Activated B cell treated with CpG ODN at 0.5 μM for 24 hours (primary cell): Measurements from ENCODE around the gene DOK3. TPM values are rescaled to one million over a fixed set of nuclear protein-coding genes. Genes with fewer than 3 reads are reported as not detected.

ENCODE experiments used
- ATAC-seq: fragments of 200-7000 bp; cut with Tn5 transposase; one replicate; pipeline ENCODE4 v1.10.0; 2021; ENCODE audit warnings: low read depth, mild to moderate bottlenecking, moderate library complexity
- CTCF ChIA-PET: fragments of 350-600 bp; sonication (Branson Sonifier 250); formaldehyde crosslinking; loops from one replicate; lab custom pipeline; 2021; ENCODE audit warnings: antibody characterized with exemption; lab: Charles Lee
- POLR2A ChIA-PET: fragments of 350-600 bp; sonication (Branson Sonifier 250); formaldehyde crosslinking; loops from one replicate; lab custom pipeline; 2021; ENCODE audit warnings: antibody characterized with exemption; lab: Charles Lee
- DNase-seq: peaks from one replicate; pipeline ENCODE4 v3.0.0; 2022
- H3K27ac Mint-ChIP-seq: one replicate; pipeline ENCODE4 v1.8.0; 2020; ENCODE audit warnings: mixed read lengths
- H3K27me3 Mint-ChIP-seq: one replicate; pipeline ENCODE4 v1.8.0; 2021; ENCODE audit warnings: mixed read lengths
- H3K36me3 Mint-ChIP-seq: one replicate; pipeline ENCODE4 v1.8.0; 2021; ENCODE audit warnings: low read depth, mixed read lengths
- H3K4me1 Mint-ChIP-seq: one replicate; pipeline ENCODE4 v1.8.0; 2021; ENCODE audit warnings: mixed read lengths
- H3K4me3 Mint-ChIP-seq: one replicate; pipeline ENCODE4 v1.8.0; 2020; ENCODE audit warnings: mild to moderate bottlenecking, mixed read lengths
- H3K9me3 Mint-ChIP-seq: one replicate; pipeline ENCODE4 v1.8.0; 2020; ENCODE audit warnings: mixed read lengths
- intact Hi-C: fragments of 100-400 bp; cut with micrococcal nuclease; formaldehyde crosslinking; loops from one replicate; pipeline ENCODE4 v1.15.1; 2024
- total RNA-seq: library from RNA; stranded (reverse); gene quantifications from 2 replicates; pipeline ENCODE4 v1.2.3, GENCODE V29; 2022
- TF ChIP-seq, protein P1 (sequence below): fragments of 200-600 bp; IDR thresholded peaks from one replicate; pipeline ENCODE4 v1.8.0; 2022; ENCODE audit warnings: antibody characterized with exemption, mild to moderate bottlenecking

The DOK3 gene
- total RNA-seq, 1 donor from 2014 or later = 88.5 TPM

DNA sequence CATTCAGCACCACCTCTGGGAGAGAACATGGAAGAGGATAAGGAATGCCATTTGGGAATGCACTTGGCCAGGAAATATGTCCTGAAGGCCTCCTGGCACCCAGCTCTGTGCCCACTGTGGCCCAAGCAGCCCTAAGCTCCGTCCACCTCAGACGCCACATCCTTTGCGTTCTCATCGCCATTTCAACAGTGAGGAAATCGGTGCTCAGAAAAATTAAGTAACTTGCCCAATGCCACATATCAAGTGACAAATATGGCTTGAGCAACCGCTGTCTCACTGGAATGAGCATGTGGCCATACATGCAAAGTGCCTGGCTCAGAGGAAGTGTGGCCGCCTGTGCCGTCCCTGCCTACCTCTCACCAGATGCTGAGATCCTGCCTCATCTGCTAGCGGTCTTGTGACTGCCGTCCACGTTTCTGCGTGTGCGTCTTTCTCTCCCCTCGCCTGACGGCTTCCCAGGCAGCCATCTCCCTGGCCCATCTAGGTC is 984 bp upstream of the DOK3 start:
- Mint-ChIP-seq H3K27ac (peak overlapping the region; percentile 96), H3K4me1 (peaks cover 62% of the 10 kb centered on the region), H3K4me3 (peak overlapping the region; percentile 93), H3K9me3 (no peaks in the 10 kb centered on the region), H3K36me3 (peaks cover 68% of the 10 kb centered on the region), H3K27me3 (no peaks in the 10 kb centered on the region)
- intact Hi-C loops = loop anchor here (1.0 kb wide), 1 partner anchor 210 kb away; no protein-coding TSS in a partner anchor
- ChIA-PET CTCF (interaction anchor here (1.1 to 2.7 kb wide), 5 partner anchors 10 to 120 kb away, joined by 3 to 11 read pairs (median 5); partner anchors contain the start of gene PDLIM7), POLR2A (interaction anchor here (1.0 to 5.9 kb wide), 9 partner anchors 10 to 202 kb away, joined by 3 to 96 read pairs (median 4); partner anchors contain the start of genes B4GALT7, LMAN2 and PDLIM7)
- TF ChIP-seq, protein P1, sequence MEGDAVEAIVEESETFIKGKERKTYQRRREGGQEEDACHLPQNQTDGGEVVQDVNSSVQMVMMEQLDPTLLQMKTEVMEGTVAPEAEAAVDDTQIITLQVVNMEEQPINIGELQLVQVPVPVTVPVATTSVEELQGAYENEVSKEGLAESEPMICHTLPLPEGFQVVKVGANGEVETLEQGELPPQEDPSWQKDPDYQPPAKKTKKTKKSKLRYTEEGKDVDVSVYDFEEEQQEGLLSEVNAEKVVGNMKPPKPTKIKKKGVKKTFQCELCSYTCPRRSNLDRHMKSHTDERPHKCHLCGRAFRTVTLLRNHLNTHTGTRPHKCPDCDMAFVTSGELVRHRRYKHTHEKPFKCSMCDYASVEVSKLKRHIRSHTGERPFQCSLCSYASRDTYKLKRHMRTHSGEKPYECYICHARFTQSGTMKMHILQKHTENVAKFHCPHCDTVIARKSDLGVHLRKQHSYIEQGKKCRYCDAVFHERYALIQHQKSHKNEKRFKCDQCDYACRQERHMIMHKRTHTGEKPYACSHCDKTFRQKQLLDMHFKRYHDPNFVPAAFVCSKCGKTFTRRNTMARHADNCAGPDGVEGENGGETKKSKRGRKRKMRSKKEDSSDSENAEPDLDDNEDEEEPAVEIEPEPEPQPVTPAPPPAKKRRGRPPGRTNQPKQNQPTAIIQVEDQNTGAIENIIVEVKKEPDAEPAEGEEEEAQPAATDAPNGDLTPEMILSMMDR = no peak
- ATAC-seq = peak; percentile 66
- peak; percentile 52 for DNase-seq

DNA sequence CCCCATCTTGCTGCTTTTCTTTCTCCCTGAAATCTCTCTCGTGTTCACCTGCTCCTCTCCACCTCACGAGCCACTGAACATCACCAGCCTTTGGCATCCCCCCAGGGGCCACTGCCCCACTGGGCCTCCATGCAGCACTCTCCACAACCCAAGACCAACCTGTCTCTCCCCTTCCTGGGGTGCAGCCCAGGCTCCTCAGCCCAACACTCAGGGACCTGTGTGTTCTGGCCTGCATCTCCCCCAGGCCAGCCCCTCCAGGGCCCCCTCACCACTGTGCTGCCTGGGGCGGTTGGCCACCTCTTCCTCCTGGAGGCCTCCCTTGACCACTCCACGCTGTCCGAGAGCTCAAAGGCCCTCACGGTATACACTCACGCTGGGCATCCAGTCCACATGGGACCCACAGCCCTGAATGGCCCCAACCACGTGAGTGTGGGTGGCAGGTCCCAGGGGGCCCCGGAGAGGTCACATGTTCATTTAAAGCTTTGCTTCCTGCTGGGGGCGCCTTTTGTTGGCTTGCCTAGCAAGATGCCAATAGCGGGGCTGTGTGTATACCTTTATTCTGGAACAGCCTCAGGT is 453 bp upstream of the DOK3 start:
- intact Hi-C loops = loop anchor here (1.0 to 10.0 kb wide), 3 partner anchors 7 to 395 kb away; no protein-coding TSS in a partner anchor
- POLR2A ChIA-PET = interaction anchor here (0.6 to 5.9 kb wide), 13 partner anchors 9 to 202 kb away, joined by 3 to 96 read pairs (median 5); partner anchors contain the start of genes B4GALT7, LMAN2 and PDLIM7
- CTCF ChIA-PET = interaction anchor here (1.1 to 2.7 kb wide), 6 partner anchors 9 to 120 kb away, joined by 3 to 11 read pairs (median 4); partner anchors contain the start of genes B4GALT7 and PDLIM7
- TF ChIP-seq, protein P1 = no peak
- Mint-ChIP-seq H3K27me3 (no peaks in the 10 kb centered on the region), H3K27ac (peak overlapping the region; percentile 96), H3K36me3 (peaks cover 68% of the 10 kb centered on the region), H3K9me3 (no peaks in the 10 kb centered on the region), H3K4me1 (peaks cover 61% of the 10 kb centered on the region), H3K4me3 (peak overlapping the region; percentile 93)
- peak; percentile 55 for DNase-seq
- ATAC-seq = peak; percentile 44

DNA sequence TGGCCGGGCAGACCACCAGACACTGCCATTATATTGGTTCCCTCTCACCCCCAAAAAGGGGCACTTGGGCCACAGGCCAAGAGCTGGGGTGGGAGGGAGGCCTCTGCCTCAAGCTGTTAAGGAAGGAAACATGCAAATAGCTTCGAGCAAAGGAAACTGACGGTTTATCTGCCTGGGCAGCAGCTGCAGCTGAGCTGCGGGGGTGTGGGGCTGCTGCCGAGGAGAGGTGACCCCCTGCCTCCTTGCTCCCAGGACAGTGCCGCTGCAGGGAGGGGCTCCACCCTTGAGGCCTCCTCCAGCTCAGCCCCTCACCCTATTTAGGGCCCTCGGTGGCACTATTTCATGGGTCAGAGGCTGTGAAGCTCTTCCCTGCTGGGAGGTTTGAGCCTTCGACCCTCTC is 789 bp downstream of the DOK3 start:
- peak; percentile 33 for ATAC-seq
- POLR2A ChIA-PET = interaction anchor here (0.7 to 5.9 kb wide), 14 partner anchors 8 to 158 kb away, joined by 3 to 96 read pairs (median 6); partner anchors contain the start of genes B4GALT7, DDX41, GRK6 and LMAN2
- Mint-ChIP-seq H3K27ac (peak overlapping the region; percentile 96), H3K4me1 (peaks cover 55% of the 10 kb centered on the region), H3K9me3 (no peaks in the 10 kb centered on the region), H3K4me3 (peak overlapping the region; percentile 93), H3K27me3 (no peaks in the 10 kb centered on the region), H3K36me3 (peaks cover 61% of the 10 kb centered on the region)
- intact Hi-C loops = loop anchor here (1.0 to 10.0 kb wide), 3 partner anchors 8 to 394 kb away; partner anchors contain the start of gene PDLIM7
- CTCF ChIA-PET = interaction anchor here (0.6 to 2.7 kb wide), 8 partner anchors 8 to 119 kb away, joined by 3 to 11 read pairs (median 10); partner anchors contain the start of genes B4GALT7 and PDLIM7
- TF ChIP-seq, protein P1 = no peak
- peak; percentile 39 for DNase-seq

DNA sequence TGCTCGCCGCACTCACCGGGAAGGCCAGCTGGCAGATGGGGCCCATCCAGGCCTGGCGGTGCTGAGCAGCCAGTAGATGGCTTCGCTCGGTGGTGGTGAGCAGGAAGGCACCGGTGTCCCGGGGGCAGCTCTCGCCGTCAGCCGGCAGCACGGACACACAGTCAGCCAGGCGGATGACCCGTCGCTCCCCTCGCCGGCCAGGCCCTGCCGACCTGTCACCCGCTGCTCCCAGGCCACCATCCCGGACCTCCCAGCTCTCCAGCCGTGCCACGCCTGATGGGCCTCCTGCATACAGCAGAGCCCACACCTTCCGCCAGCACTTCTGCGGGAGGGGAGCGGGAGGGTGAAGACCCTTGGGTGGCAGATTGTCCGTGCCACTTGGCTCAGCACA is 1.4 kb downstream of the DOK3 start:
- Mint-ChIP-seq H3K9me3 (no peaks in the 10 kb centered on the region), H3K4me1 (peaks cover 58% of the 10 kb centered on the region), H3K36me3 (peaks cover 60% of the 10 kb centered on the region), H3K27me3 (no peaks in the 10 kb centered on the region), H3K4me3 (peak overlapping the region; percentile 93), H3K27ac (peak overlapping the region; percentile 96)
- ATAC-seq (no peak), DNase-seq (peak; percentile 42)
- ChIA-PET CTCF (interaction anchor here (1.1 to 2.7 kb wide), 6 partner anchors 10 to 205 kb away, joined by 3 to 11 read pairs (median 10); partner anchors contain the start of genes PDLIM7, PRELID1 and RAB24), POLR2A (interaction anchor here (0.8 to 5.9 kb wide), 10 partner anchors 9 to 106 kb away, joined by 3 to 96 read pairs (median 8); partner anchors contain the start of genes B4GALT7, DDX41, PDLIM7 and TMED9)
- TF ChIP-seq, protein P1 = no peak
- intact Hi-C loops = loop anchor here (1.0 to 10.0 kb wide), 2 partner anchors 11 to 393 kb away; partner anchors contain the start of gene PDLIM7
